Stimulated activated CD4-positive, alpha-beta T cell treated with anti-CD3 and anti-CD28 coated beads, Interleukin-12 subunit alpha, Interleukin-12 subunit beta, amount 100 ng/mL, for 48 hours (primary cell): ENCODE results near the gene METTL25B.

Experiments used
- DNase-seq, 3 donors: peaks; one replicate each; pipeline ENCODE4 v3.0.0-alpha.2; 2020; ENCODE audit warnings: low read depth in 2 of 3, low spot score in 1 of 3

METTL25B gene

GRCh38 chr1:156700736-156701531 is 27.3 kb upstream of the METTL25B start:
- no peak for DNase-seq

DNA sequence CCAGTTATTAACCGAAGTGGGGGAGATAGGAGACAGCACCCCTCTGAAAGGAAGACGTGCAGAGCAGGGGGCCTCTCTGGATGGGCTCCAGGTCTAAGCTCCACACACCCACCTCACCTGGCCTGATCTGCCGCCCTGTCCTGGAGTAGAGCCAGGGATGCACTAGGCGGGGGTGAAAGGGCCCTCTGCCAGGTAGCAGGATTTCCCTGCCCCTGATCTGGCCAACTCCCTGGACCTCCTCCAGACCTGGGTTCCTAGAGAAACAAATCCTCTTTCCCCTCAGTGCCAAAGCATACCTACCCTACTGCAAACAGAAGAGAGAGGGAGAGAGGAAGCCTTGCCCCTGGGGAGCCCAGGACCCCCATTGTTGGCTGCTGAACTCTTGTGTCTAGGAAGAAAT is 24.9 kb upstream of the METTL25B start:
- no peak for DNase-seq

GRCh38 chr1:156703741-156704140 is 24.5 kb upstream of the METTL25B start:
- no peak for DNase-seq

DNA sequence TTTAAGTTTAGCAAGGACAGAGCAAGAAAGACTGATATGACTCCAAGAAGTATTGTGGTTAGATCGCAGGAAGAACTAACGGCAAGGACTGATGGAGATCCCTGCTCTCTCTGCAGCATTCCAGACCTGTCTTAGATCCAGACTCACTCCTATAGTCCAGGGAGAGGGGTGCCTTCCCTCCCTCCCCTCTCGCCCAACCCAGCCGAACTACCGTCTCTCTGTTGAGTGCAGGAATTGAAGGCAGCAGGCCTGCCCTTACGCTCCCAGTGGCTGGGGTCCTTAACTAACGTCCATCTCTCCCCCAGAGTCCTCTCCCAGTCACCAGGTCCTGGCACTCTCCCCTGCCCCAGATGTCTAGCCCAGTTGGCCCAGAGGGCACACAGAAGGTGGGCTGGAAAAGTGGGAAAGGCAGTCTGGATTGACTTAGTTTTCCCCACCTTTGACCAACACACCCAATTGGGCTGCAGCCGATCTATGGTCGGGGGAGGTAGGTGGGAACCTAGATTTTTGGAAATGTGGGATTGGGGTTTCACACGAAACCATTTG is 24.0 kb upstream of the METTL25B start:
- DNase-seq = no peak

DNA sequence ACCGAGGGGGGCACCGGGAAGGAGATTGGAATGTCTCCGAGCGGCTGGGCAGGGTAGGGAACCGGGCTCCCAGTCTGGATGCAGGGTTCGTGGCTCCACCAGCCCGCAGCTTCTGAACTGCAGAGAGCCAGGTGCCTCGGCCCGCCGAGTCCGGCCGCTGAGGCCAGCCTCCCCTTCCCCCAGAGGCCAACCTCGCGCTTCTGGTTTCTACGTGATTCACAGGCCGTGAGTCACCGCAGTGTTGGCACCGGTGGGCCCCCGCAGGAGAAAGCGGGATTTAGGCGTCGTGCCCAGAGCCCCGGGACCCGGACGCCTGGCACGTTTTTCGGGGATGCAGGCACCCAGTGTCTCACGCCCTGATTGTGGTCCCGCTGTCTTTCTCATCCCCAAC is 23.3 kb upstream of the METTL25B start:
- no peak for DNase-seq

- DNase-seq = no peak
These were observed 22.9 kb upstream of the METTL25B start, which contains the start of gene CRABP2 for GRCh38 chr1:156705321-156705917. TSS of gene CRABP2 (minus strand) at chr1:156705583. CDS start at chr1:156705446, 137 bp downstream.

- peak; percentile 52 to 76 (median 63) for DNase-seq
These were observed 22.2 kb upstream of the METTL25B start for GRCh38 chr1:156705918-156706656.

- DNase-seq = no peak
These were observed 21.4 kb upstream of the METTL25B start for GRCh38 chr1:156706657-156707416.

- DNase-seq = no peak
These were observed 20.7 kb upstream of the METTL25B start for GRCh38 chr1:156707417-156708217.

GRCh38 chr1:156708218-156708661 is 20.0 kb upstream of the METTL25B start:
- DNase-seq = no peak

- no peak for DNase-seq
These were observed 19.2 kb upstream of the METTL25B start for GRCh38 chr1:156709031-156709430.

DNA sequence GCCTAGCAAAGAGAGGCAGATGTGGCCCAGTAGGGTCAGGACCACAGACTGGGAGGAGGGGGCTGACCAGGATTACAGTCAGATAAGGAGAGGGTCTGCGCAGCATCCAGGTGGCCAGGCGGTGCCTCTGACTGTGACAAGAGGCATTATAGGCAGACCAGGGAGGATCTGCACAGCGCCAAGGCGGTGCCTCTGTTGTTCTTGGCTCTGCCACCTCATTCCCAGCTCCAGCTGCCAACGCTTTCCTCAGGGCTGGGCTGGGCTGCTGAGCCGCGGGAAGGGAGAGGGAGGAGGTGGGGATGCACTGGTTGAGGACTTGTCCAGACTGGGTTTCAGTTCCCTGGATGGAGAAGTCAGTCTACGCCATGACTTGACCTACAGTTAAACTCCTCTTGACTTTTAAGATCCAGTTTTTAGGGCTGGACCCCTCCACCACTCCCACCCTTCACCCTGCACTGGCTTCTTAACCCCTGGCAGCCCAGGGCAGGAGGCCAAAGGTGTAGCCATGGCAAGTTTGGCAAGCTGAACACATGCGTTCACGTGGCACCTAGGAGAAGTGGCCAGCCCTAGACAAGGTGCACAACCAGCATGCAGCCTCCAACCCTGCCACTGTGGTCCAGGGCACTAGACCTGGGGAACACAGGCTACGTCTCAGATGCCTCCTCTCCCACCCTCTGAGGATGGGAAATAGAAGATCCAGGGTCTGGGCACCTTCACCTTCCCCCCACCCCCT is 18.3 kb upstream of the METTL25B start:
- DNase-seq = no peak

- DNase-seq = no peak
These were observed 17.1 kb upstream of the METTL25B start for GRCh38 chr1:156711011-156711817.

- no peak for DNase-seq
These were observed 15.6 kb upstream of the METTL25B start for GRCh38 chr1:156712626-156713025.

DNA sequence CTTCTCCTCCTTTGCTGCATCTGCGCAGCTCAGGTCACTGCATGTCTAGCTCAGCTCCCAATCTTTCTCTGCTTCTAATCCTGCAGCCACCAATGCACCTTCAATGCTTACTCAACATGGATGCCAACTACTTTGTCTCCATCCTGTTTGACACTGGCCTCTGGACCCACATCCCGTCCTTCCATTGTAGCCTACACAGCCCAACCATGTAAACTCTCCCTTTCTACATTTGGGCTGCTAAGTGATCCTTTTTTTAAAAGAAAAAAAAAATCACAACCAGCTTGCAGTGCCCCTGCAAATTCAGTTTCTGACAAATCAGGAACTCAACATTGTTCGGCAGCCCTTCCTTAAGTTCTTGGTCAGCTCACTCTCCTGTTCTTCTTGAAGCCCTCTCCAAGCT is 13.4 kb upstream of the METTL25B start:
- DNase-seq = no peak

- no peak for DNase-seq
These were observed 10.9 kb upstream of the METTL25B start for GRCh38 chr1:156717351-156717750.

- DNase-seq = no peak
These were observed 7.1 kb upstream of the METTL25B start for GRCh38 chr1:156721131-156721530.

DNA sequence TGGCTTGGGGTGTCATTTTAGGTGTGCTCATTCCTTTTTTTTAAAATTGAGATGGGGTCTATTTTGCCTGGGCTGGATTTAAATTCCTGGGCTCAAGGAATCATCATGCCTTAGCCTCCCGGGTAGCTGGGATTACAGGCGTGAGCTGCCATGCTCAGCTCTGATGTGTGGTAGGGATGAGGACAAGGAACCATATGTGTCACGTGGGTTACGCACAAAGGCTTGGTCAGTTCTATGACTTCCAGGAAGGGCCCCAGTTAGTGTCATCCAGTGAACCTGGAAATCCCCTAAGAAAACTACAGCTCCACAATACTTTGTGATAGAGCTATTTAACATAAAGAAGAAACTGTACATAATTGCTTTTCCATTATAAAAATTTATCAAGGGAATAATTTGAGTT is 6.7 kb upstream of the METTL25B start:
- no peak for DNase-seq
